Lower leg skin (tissue), 4 donors: Measurements from ENCODE around the gene ARGLU1. TPM values are rescaled to one million over a fixed set of nuclear protein-coding genes. Genes with fewer than 3 reads are reported as not detected.
A peak's percentile ranks its signal among the peaks of the same experiment; 100 is the strongest.
"Not testable (repeated sequence)": the region's sequence is repeated elsewhere in the genome, so short reads cannot be mapped to it uniquely, and the experiment has no call there.

Experiments
- DNase-seq, 2 donors: peaks; one replicate each; pipeline ENCODE4 v3.0.0-alpha.2; 2019; ENCODE audit warnings: low spot score in 2 of 2
- H3K4me3 ChIP-seq: fragments of 200-600 bp; sonication (generic); 2 replicates; pipeline ENCODE4 v1.5.1; 2017; ENCODE audit warnings: mild to moderate bottlenecking, low read depth; ENCODE audit not compliant: poor library complexity, severe bottlenecking
- POLR2A ChIP-seq, 2 donors: fragments of 450-650 bp; IDR thresholded peaks; one replicate each; pipeline ENCODE4 v1.6.1; 2016 to 2017; ENCODE audit warnings: antibody characterized with exemption in 2 of 2, mild to moderate bottlenecking in 1 of 2, moderate library complexity in 1 of 2
- WGBS, 2 donors: methylation state at CpG; one replicate each; pipeline ENCODE4 v1.1.5; 2018; 5-methylcytosine and 5-hydroxymethylcytosine counted together
- intact Hi-C: fragments of 100-400 bp; cut with DNase I; formaldehyde crosslinking; loops from one replicate; pipeline ENCODE4 v1.15.0; 2023; ENCODE audit warnings: low total_unique reads
- total RNA-seq, 4 donors: library from RNA; depleted of rRNA; stranded (reverse); fragments of >200 nt; gene quantifications; one replicate each; pipeline ENCODE4 v1.1.0, GENCODE V29; 2016
- TF ChIP-seq, protein P1 (sequence below), 3 donors: fragments of 450-650 bp; IDR thresholded peaks; one replicate each; pipeline ENCODE4 v1.5.1; 2016; ENCODE audit warnings: antibody characterized with exemption in 3 of 3, mild to moderate bottlenecking in 3 of 3, moderate library complexity in 2 of 3

The ARGLU1 gene
- total RNA-seq, 4 donors from 2014 or later = 44.7 to 73.0 (median 48.4) TPM

- intact Hi-C loops = no loop called here
- DNase-seq = no peak
- 44 to 89% methylated on average over 1 of the region's 1 CpG for WGBS, 2 donors
- TF ChIP-seq, protein P1, sequence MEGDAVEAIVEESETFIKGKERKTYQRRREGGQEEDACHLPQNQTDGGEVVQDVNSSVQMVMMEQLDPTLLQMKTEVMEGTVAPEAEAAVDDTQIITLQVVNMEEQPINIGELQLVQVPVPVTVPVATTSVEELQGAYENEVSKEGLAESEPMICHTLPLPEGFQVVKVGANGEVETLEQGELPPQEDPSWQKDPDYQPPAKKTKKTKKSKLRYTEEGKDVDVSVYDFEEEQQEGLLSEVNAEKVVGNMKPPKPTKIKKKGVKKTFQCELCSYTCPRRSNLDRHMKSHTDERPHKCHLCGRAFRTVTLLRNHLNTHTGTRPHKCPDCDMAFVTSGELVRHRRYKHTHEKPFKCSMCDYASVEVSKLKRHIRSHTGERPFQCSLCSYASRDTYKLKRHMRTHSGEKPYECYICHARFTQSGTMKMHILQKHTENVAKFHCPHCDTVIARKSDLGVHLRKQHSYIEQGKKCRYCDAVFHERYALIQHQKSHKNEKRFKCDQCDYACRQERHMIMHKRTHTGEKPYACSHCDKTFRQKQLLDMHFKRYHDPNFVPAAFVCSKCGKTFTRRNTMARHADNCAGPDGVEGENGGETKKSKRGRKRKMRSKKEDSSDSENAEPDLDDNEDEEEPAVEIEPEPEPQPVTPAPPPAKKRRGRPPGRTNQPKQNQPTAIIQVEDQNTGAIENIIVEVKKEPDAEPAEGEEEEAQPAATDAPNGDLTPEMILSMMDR (IDR thresholded peaks at IDR 0.05) = no peak
- no peak for TF ChIP-seq POLR2A (IDR thresholded peaks at IDR 0.05)
- H3K4me3 ChIP-seq = no peak overlapping the region
Observed at GRCh38 chr13:106610486-106610885, 42.5 kb upstream of the ARGLU1 start.

DNA sequence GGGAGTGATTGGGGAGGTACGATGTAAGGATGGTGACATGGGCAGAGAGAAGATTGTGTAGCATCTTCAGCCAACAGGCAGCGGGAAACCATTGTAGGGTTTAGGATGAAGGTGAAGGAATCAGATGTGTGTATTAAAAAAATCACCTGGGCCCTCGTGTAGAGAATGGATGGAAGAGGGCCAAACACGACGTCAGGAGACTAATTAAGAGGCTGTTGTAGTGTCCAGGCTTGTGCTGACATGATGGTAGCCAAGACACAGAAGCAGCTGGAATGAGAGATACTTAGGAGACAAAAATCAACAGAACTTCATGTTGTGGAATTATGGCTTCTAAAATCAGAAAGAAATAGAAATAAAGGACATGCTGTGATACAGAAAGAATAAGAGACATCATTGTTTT, 41.2 kb upstream of the ARGLU1 start:
- no peak for DNase-seq
- TF ChIP-seq, protein P1 (IDR thresholded peaks at IDR 0.05) = no peak
- no peak for TF ChIP-seq POLR2A (IDR thresholded peaks at IDR 0.05)
- 39 to 44% methylated on average over 5 of the region's 5 CpGs for WGBS, 2 donors
- H3K4me3 ChIP-seq = no peak overlapping the region
- intact Hi-C loops = no loop called here

DNA sequence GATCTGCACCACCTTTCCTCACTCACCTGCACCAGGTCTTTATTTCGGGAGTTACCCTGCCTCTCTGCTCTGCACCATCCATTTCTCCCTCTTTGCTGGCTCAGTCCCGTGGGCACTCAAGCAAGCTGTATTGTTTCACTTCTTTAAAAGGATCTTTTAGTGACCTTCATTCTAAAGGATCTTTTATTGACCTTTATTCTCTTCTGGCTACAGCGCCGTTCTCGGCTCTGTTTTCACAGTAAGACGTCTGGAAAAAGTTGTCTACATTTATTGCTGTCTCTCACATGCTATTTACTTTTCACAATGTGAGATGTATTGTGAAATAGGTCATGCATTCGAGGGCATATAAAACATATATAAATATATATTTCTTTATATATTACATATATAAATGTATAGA, 35.6 kb upstream of the ARGLU1 start:
- intact Hi-C loops = no loop called here
- DNase-seq = no peak
- 60 to 63% methylated on average over 7 of the region's 7 CpGs for WGBS, 2 donors
- TF ChIP-seq, protein P1 (IDR thresholded peaks at IDR 0.05) = no peak
- no peak for TF ChIP-seq POLR2A (IDR thresholded peaks at IDR 0.05)
- no peak overlapping the region for H3K4me3 ChIP-seq

DNA sequence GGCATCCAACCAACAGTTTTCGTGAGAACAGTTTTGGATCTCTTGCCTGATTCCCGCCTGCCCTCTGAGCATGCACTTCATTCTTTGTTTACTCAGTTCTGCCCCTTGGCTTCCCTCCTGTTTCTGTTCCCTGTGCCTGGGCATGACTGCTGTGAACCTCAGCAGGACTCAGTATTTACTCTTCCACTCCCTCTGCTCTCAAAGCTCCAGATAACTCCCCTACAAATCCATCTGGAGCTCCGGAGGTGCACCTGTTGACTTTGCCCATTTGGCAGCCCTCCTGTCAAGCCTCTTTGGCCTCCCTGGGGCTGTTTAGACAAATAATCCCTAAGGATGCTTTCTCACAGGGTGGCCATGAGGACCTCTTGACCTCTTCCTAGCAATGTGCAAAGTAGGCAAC, 34.2 kb upstream of the ARGLU1 start:
- intact Hi-C loops = no loop called here
- peak in 1 of 2 donors; percentile 45 for DNase-seq

DNA sequence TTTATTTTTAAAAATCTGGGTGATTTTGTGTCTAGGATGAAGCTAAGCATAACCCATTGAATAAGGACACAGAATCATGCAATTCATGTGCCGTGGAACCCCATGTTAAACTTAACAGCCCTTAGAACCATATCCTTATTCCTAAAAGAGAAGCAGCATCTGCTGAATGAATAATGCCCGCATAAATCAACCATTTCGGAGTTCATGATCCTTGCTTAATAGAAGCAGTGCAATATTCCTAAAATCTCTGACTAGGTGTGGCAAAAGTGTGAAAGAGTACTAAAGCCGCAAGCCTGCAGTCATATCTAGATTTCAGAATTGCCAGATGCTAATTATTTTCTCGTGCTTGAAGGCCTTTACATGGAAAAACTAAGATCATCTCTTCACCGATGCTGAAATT, 33.6 kb upstream of the ARGLU1 start:
- TF ChIP-seq, protein P1 (IDR thresholded peaks at IDR 0.05) = no peak
- no peak for TF ChIP-seq POLR2A (IDR thresholded peaks at IDR 0.05)
- H3K4me3 ChIP-seq = no peak overlapping the region
- WGBS, 2 donors = 72 to 76% methylated on average over 6 of the region's 6 CpGs
- DNase-seq = no peak
- intact Hi-C loops = no loop called here

More for the DNA sequence above, 34.2 kb upstream of the ARGLU1 start:
- WGBS, 2 donors = 86 to 92% methylated on average over 3 of the region's 3 CpGs
- TF ChIP-seq, protein P1 (IDR thresholded peaks at IDR 0.05) = no peak
- TF ChIP-seq POLR2A (IDR thresholded peaks at IDR 0.05) = no peak
- no peak overlapping the region for H3K4me3 ChIP-seq

- peak in 1 of 2 donors; percentile 75 for DNase-seq
- H3K4me3 ChIP-seq, intact Hi-C loops: not testable (repeated sequence)
- WGBS, 2 donors = 70 to 75% methylated on average over 2 of the region's 2 CpGs
Observed at GRCh38 chr13:106600798-106601135, 32.8 kb upstream of the ARGLU1 start.
